ENCODE measurements around the gene INPP5B.
"Not testable (repeated sequence)": the region's sequence is repeated elsewhere in the genome, so short reads cannot be mapped to it uniquely, and the experiment has no call there.

INPP5B gene

DNA sequence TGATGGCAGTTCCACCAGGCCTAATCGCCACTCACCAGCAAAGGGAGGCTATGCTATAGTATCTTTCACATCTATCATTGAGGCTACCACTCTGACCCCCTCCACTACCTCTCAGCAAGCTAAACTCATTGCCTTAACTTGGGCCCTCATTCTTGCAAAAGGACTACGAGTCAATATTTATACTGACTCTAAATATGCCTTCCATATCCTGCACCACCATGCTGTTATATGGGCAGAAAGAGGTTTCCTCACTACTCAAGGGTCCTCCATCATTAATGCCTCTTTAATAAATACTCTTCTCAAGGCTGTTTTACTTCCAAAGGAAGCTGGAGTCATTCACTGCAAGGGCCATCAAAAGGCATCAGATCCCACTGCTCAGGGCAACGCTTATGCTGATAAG lies 35.4 kb downstream of the INPP5B start:
- not testable (repeated sequence) for DNase-seq (ENCODE audit: low spot score)

DNA sequence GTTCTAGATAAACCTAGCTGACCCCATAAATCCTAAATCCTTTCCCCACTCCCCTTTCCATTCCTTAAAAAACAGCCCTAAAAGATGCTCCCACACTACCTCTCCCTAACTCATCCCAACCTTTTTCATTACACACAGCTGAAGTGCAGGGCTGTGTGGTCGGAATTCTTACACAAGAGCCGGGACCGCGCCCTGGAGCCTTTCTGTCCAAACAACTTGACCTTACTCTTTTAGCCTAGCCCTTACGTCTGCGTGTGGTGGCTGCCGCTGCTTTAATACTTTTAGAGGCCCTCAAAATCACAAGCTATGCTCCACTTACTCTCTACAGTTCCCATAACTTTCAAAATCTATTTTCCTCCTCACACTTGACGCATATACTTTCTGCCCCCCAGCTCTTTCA lies 36.0 kb downstream of the INPP5B start:
- DNase-seq (ENCODE audit: low spot score), result not testable (repeated sequence)

DNA sequence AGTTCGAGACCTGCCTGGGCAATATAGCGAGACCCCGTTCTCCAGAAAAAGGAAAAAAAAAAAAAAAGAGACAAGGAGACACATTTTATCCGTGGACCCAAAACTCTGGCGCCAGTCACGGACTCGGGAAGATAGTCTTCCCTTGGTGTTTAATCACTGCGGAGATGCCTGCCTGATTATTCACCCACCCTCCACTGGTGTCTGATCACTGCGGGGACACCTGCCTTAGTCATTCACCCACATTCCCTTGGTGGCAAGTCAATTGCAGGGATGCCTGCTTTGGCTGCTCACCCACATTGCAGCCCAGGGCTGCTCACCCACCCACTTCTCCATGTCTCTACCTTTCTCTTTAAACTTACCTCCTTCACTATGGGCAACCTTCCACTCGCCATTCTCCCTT lies 38.3 kb downstream of the INPP5B start:
- not testable (repeated sequence) for DNase-seq (ENCODE audit: low spot score)

DNA sequence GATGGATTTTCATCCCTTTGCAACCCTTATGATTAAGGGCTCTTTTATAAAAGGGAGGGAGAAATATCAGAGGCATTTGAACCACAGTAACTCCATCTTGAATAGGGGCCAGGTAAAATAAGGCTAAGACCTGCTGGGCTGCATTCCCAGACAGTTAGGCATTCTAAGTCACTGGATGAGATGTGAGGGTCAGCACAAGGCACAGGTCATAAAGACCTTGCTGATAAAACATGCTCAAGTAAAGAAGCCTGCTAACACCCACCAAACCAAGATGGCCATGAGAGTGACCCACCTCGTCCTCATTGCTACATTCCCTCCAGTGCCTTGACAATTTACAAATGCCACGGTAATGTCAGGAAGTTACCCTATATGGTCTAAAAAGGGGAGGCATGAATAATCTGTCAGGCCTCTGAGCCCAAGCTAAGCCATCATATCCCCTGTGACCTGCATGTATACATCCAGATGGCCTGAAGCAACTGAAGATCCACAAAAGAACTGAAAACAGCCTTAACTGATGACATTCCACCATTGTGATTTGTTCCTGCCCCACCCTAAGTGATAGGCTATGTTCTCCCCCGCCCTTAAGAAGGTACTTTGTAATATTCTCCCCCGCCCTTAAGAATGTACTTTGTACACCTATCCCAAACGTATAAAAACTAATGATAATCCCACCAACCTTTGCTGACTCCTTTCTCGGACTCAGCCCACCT lies 39.3 kb downstream of the INPP5B start:
- not testable (repeated sequence) for DNase-seq (ENCODE audit: low spot score)

DNA sequence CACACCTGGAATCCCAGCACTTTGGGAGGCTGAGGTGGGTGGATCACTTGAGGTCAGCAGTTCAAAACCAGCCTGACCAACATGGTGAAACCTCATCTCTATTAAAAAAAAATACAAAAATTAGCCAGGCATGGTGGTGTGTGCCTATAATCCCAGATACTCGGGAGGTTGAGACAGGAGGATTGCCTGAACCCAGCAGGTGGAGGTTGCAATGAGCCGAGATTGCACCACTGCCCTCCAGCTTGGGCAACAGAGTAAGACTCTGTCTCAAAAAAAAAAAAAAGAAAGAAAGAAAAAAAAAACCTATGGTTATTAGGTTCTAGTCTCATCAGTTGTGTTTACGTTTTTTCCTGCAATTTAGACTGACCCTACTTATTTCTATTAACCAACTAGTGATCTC lies 40.3 kb downstream of the INPP5B start:
- not testable (repeated sequence) for DNase-seq (ENCODE audit: low spot score)

DNA sequence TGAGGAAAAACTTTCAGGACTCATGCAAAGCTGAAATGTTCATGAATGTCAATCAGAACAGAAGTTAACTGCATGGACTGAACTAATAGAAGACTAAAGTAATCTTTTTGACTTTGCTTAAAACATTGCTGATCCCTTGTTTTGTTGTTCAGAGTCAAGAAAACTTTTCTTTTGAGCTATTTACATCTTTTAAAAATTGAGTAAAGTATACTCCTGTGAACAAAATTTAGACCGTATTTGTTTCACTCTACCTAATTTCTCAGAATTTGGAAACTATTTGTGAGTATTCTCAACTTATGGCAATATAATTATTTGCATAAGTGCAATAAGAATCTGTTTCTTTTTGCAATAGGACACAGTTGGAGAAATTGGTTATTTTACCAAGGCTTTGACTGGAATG lies 41.1 kb downstream of the INPP5B start:
- no peak for DNase-seq (ENCODE audit: low spot score)

DNA sequence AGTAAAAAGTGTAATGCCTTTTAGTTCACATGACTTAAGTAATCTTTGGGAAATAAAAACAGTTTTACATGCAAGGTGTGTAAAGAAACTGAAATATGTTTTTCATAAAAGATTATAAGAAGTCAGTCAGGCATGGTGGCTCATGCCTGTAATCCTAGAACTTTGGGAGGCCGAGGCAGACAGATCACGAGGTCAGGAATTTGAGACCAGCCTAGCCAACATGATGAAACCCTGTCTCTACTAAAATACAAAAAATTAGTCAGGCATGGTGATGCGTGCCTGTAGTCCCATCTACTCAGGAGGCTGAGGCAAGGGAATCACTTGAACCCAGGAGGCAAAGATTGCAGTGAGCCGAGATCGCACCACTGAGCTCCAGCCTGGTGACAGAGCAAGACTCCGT lies 42.9 kb downstream of the INPP5B start:
- DNase-seq (ENCODE audit: low spot score), result not testable (repeated sequence)

DNA sequence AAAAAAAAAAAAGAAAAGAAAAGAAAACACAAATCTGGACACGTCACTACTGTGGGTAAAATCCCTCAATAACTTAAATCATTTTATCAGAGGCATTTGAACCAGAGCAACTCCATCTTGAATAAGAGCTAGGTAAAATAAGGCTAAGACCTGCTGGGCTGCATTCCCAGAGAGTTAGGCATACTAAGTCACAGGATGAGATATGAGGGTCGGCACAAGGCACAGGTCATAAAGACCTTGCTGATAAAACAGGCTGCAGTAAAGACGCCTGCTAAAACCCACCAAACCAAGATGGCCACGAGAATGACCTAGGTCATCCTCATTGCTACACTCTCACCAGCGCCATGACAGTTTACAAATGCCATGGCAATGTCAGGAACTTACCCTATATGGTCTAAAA lies 43.9 kb downstream of the INPP5B start:
- DNase-seq (ENCODE audit: low spot score), result no peak

DNA sequence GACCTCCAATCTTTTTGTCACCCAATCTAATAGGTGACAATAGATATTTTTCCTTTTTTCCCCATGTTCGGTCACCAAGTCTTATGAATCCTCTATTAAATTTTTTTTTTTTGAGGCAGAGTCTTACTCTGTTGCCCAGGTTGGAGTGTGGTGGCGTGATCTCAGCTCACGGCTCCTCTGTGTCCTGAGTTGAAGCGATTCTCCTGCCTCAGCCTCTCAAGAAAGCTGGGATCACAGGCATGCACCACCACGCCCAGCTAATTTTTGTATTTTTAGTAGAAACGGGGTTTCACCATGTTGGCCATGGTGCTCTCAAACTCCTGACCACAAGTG lies 45.0 kb downstream of the INPP5B start:
- no peak for DNase-seq (ENCODE audit: low spot score)

DNA sequence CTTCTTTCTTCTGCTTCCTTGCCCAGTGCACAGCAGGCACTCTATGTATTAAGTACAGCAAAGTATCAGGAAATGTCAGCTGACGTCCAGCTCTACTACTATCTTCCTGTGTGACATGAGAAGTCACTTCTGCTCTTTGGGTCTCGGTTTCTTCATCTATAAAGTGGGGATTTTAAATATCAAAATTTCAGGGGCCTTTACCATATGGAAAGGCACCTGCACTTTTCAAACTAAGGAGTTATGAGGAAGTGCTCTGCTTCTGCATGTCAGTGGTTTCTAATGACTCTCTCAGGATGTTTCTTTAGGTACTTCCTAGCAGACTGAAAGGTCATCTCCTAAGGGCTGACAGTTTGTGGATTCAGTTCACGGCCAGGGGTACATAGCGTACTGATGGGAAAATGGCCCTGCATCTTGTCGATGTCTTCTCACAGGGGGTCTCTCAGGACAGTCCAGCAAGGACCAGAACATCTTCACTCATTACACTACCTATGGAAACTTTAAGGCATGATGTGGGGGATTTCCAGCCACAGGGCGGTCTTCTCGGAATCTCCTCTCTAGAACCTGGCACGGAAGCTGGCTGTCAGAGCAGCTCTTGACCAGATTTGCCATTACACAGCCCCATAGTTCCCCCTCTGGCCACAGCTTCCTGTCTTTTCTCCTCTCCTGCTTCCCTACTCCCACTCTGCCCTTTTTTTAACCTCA lies 45.5 kb downstream of the INPP5B start:
- DNase-seq (ENCODE audit: low spot score), result no peak

DNA sequence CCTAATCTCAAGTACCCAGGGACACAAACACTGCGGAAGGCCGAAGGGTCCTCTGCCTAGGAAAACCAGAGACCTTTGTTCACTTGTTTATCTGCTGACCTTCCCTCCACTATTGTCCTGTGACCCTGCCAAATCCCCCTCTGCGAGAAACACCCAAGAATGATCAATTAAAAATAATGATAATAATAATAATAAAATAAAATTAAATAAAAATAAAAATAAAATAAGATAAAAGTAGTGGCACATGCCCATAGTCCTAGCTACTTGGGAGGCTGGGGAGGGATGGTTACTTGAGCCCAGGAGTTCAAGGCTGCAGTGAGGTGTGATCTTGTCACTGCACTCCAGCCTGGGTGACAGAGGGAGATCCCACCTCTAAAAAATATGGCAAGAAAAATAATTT lies 49.3 kb downstream of the INPP5B start:
- not testable (repeated sequence) for DNase-seq (ENCODE audit: low spot score)

DNA sequence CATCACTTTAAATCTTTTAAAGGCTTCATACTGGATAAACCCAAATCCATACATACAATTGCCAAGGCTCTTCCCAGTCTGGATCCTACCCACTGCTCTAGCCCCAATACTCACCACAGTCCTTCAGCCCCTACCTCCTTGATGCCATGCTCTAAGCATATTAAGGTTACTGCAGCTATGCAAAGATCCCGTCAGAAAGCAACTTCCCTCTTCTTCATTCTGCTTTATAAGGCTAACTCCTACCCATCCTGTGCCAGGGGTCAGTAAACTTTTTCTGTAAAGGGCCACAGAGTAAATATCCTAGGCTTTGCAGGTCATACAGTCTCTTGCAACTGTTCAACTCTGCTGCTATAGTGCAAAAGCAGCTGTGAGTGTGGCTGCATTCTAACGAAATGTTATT lies 53.2 kb downstream of the INPP5B start:
- DNase-seq (ENCODE audit: low spot score), result no peak

DNA sequence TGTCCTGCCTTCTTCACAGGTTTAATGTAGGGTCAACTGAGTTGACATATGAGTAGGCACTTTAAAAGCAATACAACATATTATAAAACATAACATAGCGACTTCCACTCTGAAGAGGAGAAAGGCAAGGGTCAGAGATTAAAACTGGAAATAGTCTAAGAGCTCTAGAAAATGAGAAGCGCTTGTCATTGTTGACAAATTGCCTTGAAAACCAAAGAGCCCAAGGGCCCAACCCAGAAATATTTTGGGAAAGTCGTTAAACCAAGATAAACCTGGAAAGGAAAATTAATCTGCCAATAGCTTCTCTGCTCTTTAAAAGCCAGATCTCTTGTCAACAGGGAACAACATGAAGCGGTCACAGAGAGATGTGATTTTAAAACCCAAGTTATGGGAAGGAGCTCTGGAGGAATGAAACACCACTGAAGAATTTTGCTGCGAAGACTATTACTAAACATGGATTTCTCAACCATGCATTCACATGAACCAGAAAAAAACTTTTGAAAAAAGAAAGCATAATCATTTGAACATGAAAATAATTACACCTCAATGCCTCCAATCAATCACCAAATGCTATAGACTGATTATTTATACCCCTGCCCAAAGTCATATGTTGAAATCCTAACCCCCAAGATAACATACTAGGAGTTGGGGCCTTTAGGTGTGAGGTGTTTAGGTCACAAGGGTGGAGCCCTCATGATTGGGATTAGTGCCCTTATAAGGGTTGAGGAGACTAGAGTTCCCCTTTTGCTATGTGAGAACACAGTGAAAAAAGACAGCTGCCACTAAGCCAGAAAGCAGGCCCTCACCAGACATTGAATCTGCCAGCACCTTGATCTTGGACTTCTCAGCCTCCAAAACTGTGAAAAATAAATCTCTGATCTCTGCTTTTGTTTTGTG lies 54.5 kb downstream of the INPP5B start:
- DNase-seq (ENCODE audit: low spot score), result no peak

DNA sequence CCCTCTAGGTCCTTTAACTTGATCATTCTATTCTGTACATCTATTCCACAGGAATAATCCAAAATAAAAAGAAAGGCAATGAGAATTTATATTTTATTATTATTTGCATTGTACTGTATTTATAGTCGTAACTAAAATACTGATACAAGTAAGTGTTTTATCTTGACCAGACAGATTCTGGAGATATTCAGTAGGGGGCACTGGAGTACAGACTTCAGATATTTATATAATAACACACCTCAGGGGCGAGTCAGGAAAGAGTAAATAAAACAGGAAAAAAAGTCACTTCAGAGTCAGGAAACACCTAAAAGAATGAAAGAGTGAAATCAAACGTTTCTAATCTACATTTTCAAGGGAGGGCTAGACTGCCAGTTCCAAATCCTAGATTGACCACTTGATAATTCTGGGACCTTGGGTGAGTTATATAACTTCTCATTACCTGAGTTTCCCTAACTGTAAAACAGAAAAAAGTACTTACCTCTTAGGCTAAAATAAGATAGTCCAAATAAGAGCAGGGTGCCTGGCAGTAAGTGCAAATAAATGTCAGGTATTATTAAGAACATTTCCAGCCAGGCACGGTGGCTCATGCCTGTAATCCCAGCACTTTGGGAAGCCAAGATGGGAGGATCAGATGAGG lies 56.4 kb downstream of the INPP5B start:
- peak; percentile 34 for DNase-seq (ENCODE audit: low spot score)

DNA sequence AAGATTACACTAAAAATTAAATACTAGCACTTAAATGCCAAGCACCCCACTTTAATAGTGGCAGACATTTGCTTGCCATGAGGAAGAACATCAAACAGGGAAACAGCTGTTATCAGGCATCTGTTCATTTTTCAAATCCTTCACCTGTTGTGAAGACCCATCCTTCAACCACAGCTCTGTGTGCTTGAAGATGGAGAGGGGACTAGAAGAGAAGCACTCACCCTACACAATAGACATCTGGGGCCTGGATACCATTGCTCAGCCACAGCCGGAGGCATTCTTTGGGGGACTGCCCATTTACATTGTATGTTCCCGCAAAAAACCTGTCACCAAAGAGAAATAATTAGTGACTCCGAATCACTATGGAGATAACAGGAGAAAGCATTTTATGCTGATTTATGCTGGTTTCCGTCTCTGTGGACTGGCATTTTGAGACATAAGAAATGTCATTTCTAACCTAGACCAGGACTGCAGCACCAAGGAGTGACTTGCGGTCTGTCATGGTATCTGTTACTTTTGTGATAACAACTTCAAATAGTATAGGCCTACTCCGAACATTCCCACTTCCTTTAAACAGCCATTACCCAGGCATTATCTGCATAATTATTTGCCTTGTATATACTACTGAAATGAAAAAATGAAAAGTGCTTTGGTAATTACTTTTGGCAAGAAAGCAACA lies 58.7 kb downstream of the INPP5B start:
- no peak for DNase-seq (ENCODE audit: low spot score)

DNA sequence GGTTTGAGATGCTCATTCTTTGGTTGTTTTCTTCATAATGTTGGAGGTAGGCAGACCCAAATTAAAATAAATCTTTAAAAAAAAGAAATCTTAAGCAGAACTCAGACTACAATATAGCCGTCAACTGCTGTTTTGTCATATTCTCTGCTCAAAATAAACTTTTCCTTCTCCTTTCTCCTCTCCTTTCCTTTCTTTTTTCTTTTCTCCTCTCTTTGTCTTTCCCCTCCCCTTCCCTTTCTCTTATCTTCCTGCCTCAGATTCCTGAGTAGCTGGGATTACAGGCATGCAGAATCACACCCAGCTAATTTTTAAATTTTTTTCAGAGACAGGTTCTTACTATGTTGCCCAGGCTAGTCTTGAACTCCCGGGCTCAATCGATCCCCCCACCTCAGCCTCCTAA lies 62.7 kb downstream of the INPP5B start:
- DNase-seq (ENCODE audit: low spot score), result no peak

DNA sequence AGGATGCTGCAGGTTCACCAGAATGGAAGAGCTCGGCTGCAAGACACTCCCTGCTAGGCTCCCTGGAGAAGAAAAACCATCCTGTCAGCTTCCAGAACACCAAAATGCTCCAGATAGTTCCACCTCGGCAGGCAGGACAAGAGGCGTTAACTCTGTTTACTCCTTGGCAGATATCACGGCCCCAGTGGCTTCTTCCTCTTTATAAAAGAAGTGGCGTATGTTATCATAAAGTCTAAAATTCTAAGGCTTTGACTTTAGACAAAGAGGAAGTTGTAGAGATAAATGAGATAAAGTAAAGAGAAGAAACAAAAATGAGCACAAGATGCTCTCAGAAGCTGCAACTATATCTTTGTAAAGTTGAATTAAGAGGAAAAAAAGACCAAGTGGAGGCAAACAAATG lies 63.2 kb downstream of the INPP5B start:
- no peak for DNase-seq (ENCODE audit: low spot score)

DNA sequence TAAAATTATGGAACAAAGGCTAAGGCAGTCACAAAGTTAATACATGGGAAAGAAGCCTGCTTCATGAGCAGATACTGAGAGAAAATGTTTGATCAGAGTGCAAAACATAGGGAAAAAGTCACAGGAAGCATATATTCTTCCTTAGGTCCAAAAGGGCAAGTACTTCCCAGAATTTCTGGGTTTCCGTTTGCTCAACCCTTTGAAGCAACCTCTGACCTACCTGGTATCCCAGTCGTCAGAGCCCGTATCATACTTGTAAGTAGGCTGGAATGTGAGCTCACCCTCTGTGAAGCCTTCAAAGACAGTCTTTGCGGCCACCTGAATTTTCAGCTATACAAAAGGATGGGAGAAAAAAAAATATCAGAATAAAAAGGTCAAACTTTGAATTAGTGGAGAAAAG lies 67.0 kb downstream of the INPP5B start:
- DNase-seq (ENCODE audit: low spot score), result no peak

DNA sequence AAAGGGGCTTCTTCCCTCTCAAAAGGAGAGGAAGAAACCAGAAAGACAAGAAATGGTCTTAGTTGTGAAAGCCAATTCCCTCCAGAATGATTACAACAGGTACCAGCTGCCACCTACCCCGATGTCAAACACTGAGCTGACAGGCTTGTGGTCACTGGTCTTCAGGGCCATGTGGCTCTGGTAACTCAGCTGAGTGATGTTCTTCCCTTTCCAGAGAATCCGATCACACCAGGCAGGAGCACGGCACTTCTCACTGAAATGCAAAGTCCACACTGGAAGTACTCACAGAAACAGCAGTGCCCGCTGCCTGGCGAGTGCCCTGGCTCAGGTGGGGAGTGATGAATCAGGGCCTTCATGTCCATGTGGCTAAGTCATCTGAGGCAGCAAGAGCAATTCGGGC lies 68.8 kb downstream of the INPP5B start:
- DNase-seq (ENCODE audit: low spot score), result no peak

DNA sequence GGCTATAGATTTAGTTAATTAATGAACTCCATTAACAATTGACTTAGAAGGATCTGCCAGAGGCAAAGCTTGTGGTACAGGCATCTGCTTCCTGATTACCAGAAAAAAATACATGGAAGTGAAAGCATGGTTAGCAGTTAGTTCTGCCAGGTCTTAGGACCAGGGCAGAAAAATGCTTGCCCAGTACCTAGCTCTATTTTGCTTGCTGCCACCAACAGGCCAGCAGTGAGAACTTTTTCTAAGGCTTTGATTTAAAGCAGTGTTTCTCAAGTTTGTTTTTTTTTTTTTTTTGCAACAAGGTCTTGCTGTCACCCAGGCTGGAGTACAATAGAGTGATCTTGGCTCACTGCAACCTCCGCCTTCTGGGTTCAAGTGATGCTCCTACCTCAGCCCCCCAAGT lies 71.0 kb downstream of the INPP5B start:
- DNase-seq (ENCODE audit: low spot score), result no peak

DNA sequence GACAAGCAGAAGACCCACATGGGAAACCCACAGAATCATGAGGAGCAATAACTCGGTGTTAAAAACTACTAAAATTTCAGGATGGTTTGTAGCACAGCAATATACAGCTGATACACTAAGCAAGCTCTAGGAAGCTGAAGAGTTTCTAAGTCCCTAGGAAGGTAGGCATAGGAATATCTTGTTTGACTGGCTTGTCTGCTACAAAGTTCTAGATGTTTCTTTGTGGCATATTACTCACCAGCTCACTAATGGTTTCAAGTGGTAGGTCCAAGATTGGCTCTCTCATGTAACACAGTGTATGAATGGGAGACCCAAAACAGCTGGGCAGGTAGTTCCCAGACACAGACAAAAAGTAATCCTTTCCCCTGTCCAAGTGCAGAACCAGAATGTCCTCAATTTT lies 74.2 kb downstream of the INPP5B start:
- no peak for DNase-seq (ENCODE audit: low spot score)

DNA sequence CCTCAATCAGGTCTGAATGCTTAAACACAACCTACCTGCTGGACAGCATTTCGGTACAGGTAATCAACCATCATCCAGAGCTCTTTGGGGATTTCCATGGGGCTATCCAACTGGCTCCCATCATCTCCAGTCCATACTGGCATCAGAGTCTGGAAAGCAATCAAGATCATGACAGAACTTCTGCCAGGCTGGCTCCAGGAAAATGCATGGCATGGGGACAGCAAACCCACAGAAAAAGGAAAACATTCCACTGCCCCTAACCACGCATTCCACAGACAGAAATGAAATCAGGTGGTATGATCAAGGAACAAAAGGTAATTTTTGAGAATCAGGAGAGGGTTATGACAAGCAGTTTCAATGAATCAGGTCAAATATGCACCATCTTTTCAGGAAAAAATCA lies 78.4 kb downstream of the INPP5B start:
- no peak for DNase-seq (ENCODE audit: low spot score)

All from LoVo (cell line).